GM21528 (cell line): Measurements from ENCODE around the gene CYP2C9.

Experiments used
- ATAC-seq: cut with Tn5 transposase; IDR thresholded peaks from one replicate; pipeline ENCODE4 v1.9.1; 2021; ENCODE audit warnings: mild to moderate bottlenecking, moderate library complexity; ENCODE audit not compliant: unreplicated experiment, low FRiP score

CYP2C9 gene

DNA sequence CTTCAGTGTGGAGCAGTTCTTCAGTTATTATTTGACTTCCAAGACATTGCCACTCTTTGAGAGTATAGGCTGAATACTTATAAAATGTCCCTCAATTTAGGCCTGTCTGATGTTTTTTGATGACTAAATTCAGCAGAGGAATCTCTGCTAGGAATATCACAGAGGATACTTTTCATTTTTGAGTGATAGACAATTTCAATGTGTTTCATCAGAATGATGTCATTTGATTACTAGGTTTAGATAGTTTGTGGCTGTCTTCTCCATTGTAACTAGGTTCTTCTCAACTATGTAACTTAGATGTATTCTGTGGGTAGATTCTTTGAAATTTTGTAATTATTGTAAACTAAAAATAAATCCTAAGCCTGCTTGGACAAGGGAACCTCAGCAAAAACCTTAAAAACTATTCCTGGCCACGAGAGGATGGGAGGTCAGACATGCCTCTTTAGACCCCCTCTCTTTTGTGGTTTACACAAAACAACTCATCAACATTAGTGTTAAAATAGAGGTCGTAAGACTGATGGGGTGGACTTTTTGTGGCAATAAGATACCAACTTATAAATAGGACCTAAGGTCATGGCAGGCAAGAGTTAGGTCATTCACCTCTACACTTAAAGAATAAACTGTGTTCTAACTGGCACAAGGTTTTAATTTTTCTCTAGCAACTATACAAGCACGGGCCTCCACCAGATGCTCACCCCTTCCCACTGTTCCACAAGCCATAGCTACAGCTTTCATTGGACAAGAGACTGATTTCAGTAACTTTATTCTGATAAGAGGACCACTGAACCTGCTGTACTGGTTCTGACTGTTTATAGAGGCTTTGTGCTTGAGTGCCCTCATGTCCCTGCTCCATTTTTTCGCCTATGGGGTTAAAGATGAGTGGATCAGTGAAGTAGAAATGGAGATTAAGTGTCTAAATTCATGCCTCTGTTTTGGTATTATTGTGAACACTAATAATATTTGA, 97.2 kb downstream of the CYP2C9 start:
- no peak for ATAC-seq

DNA sequence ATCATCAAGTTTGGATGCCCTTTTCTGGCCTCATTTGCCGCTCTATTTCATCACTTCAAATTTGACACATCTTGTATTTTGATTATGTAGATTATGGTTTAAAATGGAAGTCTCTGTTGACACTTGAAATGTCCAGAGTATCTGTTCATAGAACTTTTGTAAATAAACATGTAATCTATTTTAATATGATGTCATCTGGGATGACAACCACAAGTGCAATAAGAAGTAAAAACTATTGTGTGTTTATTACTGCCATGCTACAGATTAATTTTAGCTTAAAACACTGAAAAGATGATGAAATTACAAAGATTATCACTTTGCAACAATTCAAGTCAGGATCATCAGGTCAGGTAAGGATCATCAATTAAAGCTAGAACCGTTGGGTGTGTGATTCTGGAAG, 100.8 kb downstream of the CYP2C9 start:
- no peak for ATAC-seq
